ENCODE results near the gene SNRPD2. TPM values are rescaled to one million over a fixed set of nuclear protein-coding genes. Genes with fewer than 3 reads are reported as not detected.

The SNRPD2 gene
- total RNA-seq, 1 experiment from 2014 or later, result 793 TPM

DNA sequence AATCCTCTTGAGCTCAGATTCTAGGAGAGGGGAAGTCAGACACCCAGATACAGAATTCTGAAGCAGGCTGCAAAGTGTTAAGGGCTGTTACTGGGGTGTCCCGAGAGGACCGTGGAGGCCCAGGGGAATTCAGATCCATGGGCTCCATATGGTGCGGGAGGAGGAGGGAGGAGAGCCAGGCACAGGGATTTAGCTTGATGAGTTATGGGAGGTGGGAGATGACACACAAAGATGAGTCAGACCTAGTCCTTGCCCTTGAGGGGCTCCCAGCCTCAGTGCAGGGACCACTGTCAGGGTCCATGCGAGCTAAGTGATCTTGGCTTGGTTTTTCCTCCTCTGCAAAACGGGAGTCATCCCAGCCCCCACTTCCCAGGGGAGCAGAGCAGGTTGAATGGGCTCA, 38.1 kb downstream of the SNRPD2 start:
- Histone ChIP-seq H2BK12ac (ENCODE audit: insufficient read length, low read depth, low read length) (no peak overlapping the region), H2BK120ac (ENCODE audit: low read depth, low read length, poor library complexity, severe bottlenecking) (no peak overlapping the region), H3K27ac (ENCODE audit: insufficient read length, low read depth, low read length) (no peak overlapping the region), H3K79me1 (ENCODE audit: insufficient read depth, low read depth, low read length, poor library complexity, severe bottlenecking) (no peaks in the 10 kb centered on the region), H3K9me3 (ENCODE audit: control insufficient read depth, low read depth, low read length) (no peaks in the 10 kb centered on the region), H3K23ac (ENCODE audit: insufficient read length, low read depth, low read length) (no peak overlapping the region), H3T11ph (ENCODE audit: low read length) (no peak overlapping the region), H2BK15ac (ENCODE audit: low read depth, low read length) (no peak overlapping the region), H3K18ac (ENCODE audit: insufficient read length, low read depth, low read length) (no peak overlapping the region), H4K5ac (ENCODE audit: insufficient read length, low read depth, low read length) (no peak overlapping the region), H2AFZ (ENCODE audit: low read length) (no peak overlapping the region), H3K56ac (ENCODE audit: insufficient read length, low read depth, low read length) (no peak overlapping the region), H3K14ac (ENCODE audit: insufficient read depth, low read length) (no peak overlapping the region), H3K9ac (ENCODE audit: extremely low read depth, insufficient read length, low read length) (no peak overlapping the region), H3K4me2 (ENCODE audit: insufficient read depth, insufficient read length, low read length) (no peak overlapping the region), H4K91ac (ENCODE audit: insufficient read length, low read depth, low read length) (no peak overlapping the region), H3K79me2 (ENCODE audit: insufficient read depth, low read length) (no peaks in the 10 kb centered on the region), H3K4ac (ENCODE audit: low read depth, low read length) (no peak overlapping the region), H3K27me3 (ENCODE audit: insufficient read depth, low read length) (no peaks in the 10 kb centered on the region), H4K8ac (replicated peaks; ENCODE audit: insufficient read length, low read depth, low read length) (peak overlapping the region; percentile 43), H3K4me1 (ENCODE audit: insufficient read depth, low read length) (no peaks in the 10 kb centered on the region), H2BK20ac (ENCODE audit: low read depth, low read length, poor library complexity, severe bottlenecking) (no peak overlapping the region), H3K23me2 (ENCODE audit: insufficient read length, low read depth, low read length, poor library complexity, severe bottlenecking) (no peaks in the 10 kb centered on the region), H2AK5ac (ENCODE audit: insufficient read length, low read length) (no peak overlapping the region), H4K20me1 (ENCODE audit: control insufficient read depth, insufficient read depth, insufficient read length) (no peaks in the 10 kb centered on the region), H2BK5ac (ENCODE audit: insufficient read length, low read length) (no peak overlapping the region)
- Mint-ChIP-seq H3K4me1 (peaks cover 6 to 10% of the 10 kb centered on the region in 2 experiments; a peak in 3 of 4 replicates), H3K27me3 (ENCODE audit: low read depth) (peaks cover 4% of the 10 kb centered on the region), H3K36me3 (ENCODE audit: insufficient read depth in 1 of 3, low read depth in 3 of 3) (no peaks in the 10 kb centered on the region), H3K4me3 (peak overlapping the region in 1 of 2 experiments; percentile 38; a peak in 1 of 5 replicates), H3K9me3 (no peaks in the 10 kb centered on the region), H3K27ac (peak overlapping the region in 1 of 3 experiments; percentile 46; a peak in 1 of 7 replicates)
- no CpG with 5 or more reads among the region's 5 CpGs for WGBS (ENCODE audit: extremely low coverage, insufficient read length, low lambda C conversion rate)
- TF ChIP-seq, protein P1, sequence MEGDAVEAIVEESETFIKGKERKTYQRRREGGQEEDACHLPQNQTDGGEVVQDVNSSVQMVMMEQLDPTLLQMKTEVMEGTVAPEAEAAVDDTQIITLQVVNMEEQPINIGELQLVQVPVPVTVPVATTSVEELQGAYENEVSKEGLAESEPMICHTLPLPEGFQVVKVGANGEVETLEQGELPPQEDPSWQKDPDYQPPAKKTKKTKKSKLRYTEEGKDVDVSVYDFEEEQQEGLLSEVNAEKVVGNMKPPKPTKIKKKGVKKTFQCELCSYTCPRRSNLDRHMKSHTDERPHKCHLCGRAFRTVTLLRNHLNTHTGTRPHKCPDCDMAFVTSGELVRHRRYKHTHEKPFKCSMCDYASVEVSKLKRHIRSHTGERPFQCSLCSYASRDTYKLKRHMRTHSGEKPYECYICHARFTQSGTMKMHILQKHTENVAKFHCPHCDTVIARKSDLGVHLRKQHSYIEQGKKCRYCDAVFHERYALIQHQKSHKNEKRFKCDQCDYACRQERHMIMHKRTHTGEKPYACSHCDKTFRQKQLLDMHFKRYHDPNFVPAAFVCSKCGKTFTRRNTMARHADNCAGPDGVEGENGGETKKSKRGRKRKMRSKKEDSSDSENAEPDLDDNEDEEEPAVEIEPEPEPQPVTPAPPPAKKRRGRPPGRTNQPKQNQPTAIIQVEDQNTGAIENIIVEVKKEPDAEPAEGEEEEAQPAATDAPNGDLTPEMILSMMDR (conservative IDR thresholded peaks at IDR 0.05), result no peak
- no peak for DNase-seq

Measured in H9 (cell line).